CD14-positive monocyte (primary cell): ENCODE measurements around the gene CST7. TPM values are rescaled to one million over a fixed set of nuclear protein-coding genes. Genes with fewer than 3 reads are reported as not detected.

Source experiments
- DNase-seq, 3 donors: peaks; one replicate each; pipeline ENCODE4 v3.0.0-alpha.2; 2011 to 2022
- H2AFZ ChIP-seq: 2 replicates; pipeline ENCODE4 v1.6.0; 2012; ENCODE audit warnings: mild to moderate bottlenecking, low read depth, low read length, inconsistent platforms; ENCODE audit not compliant: insufficient read depth, poor library complexity, severe bottlenecking
- H3K27ac ChIP-seq, 2 donors: 1 replicate in 1 of 2; 2 replicates in 1 of 2; pipeline ENCODE4 v1.5.1; 2012 to 2013; ENCODE audit warnings: low read length in 2 of 2, control low read depth in 1 of 2, inconsistent platforms in 1 of 2, low read depth in 1 of 2, mild to moderate bottlenecking in 1 of 2
- H3K27me3 ChIP-seq, 2 donors: one replicate each; pipeline versions ENCODE4 v1.6.0 to v1.6.1; 2011 to 2013; ENCODE audit warnings: low read length in 2 of 2; ENCODE audit not compliant: control insufficient read depth in 2 of 2, insufficient read depth in 2 of 2
- H3K36me3 ChIP-seq, 2 donors: replicated peaks in 1 of 2; 1 replicate in 1 of 2; 2 replicates in 1 of 2; pipeline versions ENCODE4 v1.5.1 to v1.6.1; 2012 to 2013; ENCODE audit warnings: low read length in 2 of 2, control low read depth in 1 of 2, inconsistent platforms in 1 of 2, mild to moderate bottlenecking in 1 of 2; ENCODE audit not compliant: insufficient read depth in 2 of 2, control insufficient read depth in 1 of 2
- H3K4me1 ChIP-seq, 2 donors: 1 replicate in 1 of 2; 2 replicates in 1 of 2; pipeline versions ENCODE4 v1.5.1 to v1.6.1; 2012 to 2013; ENCODE audit warnings: low read length in 2 of 2, control low read depth in 1 of 2, inconsistent platforms in 1 of 2, mild to moderate bottlenecking in 1 of 2, moderate library complexity in 1 of 2; ENCODE audit not compliant: insufficient read depth in 2 of 2, control insufficient read depth in 1 of 2
- H3K4me2 ChIP-seq: replicated peaks from 2 replicates; pipeline ENCODE3; 2012; ENCODE audit warnings: low read length, moderate library complexity, mild to moderate bottlenecking; ENCODE audit not compliant: poor library complexity, severe bottlenecking; ENCODE audit errors: extremely low read depth
- H3K4me3 ChIP-seq, 3 experiments: fragments of 200-600 bp in 1 of 3; sonication (generic) in 1 of 3; replicated peaks in 1 of 3; 1 replicate in 2 of 3; 2 replicates in 1 of 3; pipeline ENCODE4 v1.5.1; 2011 to 2013; ENCODE audit warnings: low read length in 3 of 3, mild to moderate bottlenecking in 3 of 3, control low read depth in 2 of 3, low read depth in 2 of 3, inconsistent platforms in 1 of 3, moderate library complexity in 1 of 3
- H3K79me2 ChIP-seq: 2 replicates; pipeline ENCODE4 v1.6.0; 2012; ENCODE audit warnings: mild to moderate bottlenecking, control low read depth, inconsistent platforms, low read length, moderate library complexity; ENCODE audit not compliant: insufficient read depth
- H3K9ac ChIP-seq: 2 replicates; pipeline ENCODE4 v1.6.0; 2017; ENCODE audit warnings: low read length, mild to moderate bottlenecking; ENCODE audit not compliant: insufficient read depth, poor library complexity, severe bottlenecking
- H3K9me3 ChIP-seq, 2 donors: replicated peaks in 1 of 2; 1 replicate in 1 of 2; 2 replicates in 1 of 2; pipeline versions ENCODE4 v1.5.1 to v1.6.1; 2012 to 2013; ENCODE audit warnings: low read length in 2 of 2, control low read depth in 1 of 2; ENCODE audit not compliant: control insufficient read depth in 1 of 2, insufficient read depth in 1 of 2
- H4K20me1 ChIP-seq: 2 replicates; pipeline ENCODE4 v1.6.0; 2012; ENCODE audit warnings: mild to moderate bottlenecking, low read length, control low read depth, moderate library complexity; ENCODE audit not compliant: insufficient read depth
- H3K27ac Mint-ChIP-seq, 7 donors: one replicate each; pipeline ENCODE4 v1.8.0; 2020; ENCODE audit warnings: mild to moderate bottlenecking in 7 of 7, mixed read lengths in 7 of 7, moderate library complexity in 6 of 7, inconsistent platforms in 2 of 7
- H3K27me3 Mint-ChIP-seq, 3 donors: one replicate each; pipeline ENCODE4 v1.8.0; 2021 to 2022; ENCODE audit warnings: low read depth in 3 of 3, mild to moderate bottlenecking in 3 of 3, mixed read lengths in 3 of 3, moderate library complexity in 3 of 3, inconsistent platforms in 1 of 3
- H3K36me3 Mint-ChIP-seq, 2 donors: one replicate each; pipeline ENCODE4 v1.8.0; 2020; ENCODE audit warnings: mixed read lengths in 2 of 2, inconsistent platforms in 1 of 2, mild to moderate bottlenecking in 1 of 2
- H3K4me1 Mint-ChIP-seq: one replicate; pipeline ENCODE4 v1.8.0; 2020; ENCODE audit warnings: mild to moderate bottlenecking, mixed read lengths
- H3K4me3 Mint-ChIP-seq, 2 donors: one replicate each; pipeline ENCODE4 v1.8.0; 2020; ENCODE audit warnings: mild to moderate bottlenecking in 2 of 2, mixed read lengths in 2 of 2, moderate library complexity in 1 of 2
- H3K9me3 Mint-ChIP-seq, 7 donors: one replicate each; pipeline ENCODE4 v1.8.0; 2020 to 2022; ENCODE audit warnings: mixed read lengths in 7 of 7, mild to moderate bottlenecking in 6 of 7, moderate library complexity in 6 of 7, inconsistent platforms in 2 of 7
- WGBS: methylation state at CpG from one replicate; pipeline ENCODE4 v1.1.5; 2013; ENCODE audit warnings: missing lambda C conversion rate; ENCODE audit not compliant: insufficient coverage; 5-methylcytosine and 5-hydroxymethylcytosine counted together
- intact Hi-C, 2 donors: fragments of 100-400 bp; cut with micrococcal nuclease; formaldehyde crosslinking; loops; one replicate each; pipeline versions ENCODE4 v1.15.0 to v1.15.1; 2023
- polyA plus RNA-seq, 3 donors: library from polyadenylated mRNA; depleted of rRNA in 1 of 3; unstranded in 2 of 3; stranded (reverse) in 1 of 3; fragments of 300-500 nt in 2 of 3; fragments of >200 nt in 1 of 3; fragmentation: Illumina TruSeq in 2 of 3; gene quantifications; 1 replicate in 2 of 3; 2 replicates in 1 of 3; pipeline ENCODE4 v1.2.3, GENCODE V29; 2012 to 2021
- TF ChIP-seq, protein P1 (sequence below): fragments of 200-600 bp; IDR thresholded peaks from one replicate; pipeline ENCODE4 v1.8.0; 2022; ENCODE audit warnings: antibody characterized with exemption, mild to moderate bottlenecking

Gene CST7
- polyA plus RNA-seq, 3 donors, result 1.2 to 3.2 (median 1.8) TPM

DNA sequence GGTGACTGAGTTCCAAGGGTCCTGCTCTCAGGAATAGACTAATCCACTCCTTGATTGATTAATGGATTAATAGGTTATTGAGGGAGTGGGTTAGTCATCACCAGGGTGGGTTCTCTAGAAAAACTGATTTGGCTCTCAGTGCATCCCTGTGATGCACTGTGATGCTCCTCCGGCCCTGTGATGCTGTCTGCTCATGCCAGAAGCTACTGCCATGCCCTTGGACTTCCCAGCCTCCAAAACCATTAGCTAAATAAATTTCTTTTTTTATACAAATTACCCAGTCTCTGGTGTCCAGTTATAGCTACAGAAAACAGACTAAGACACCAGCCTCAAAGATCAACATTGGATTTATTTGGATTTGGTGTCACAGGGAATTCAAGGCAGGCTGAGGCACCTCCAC, 40.4 kb upstream of the CST7 start:
- H3K9me3 Mint-ChIP-seq, result peaks cover 2 to 23% (median 13%) of the 10 kb centered on the region in 7 donors
- peaks cover 16 to 21% of the 10 kb centered on the region in 2 donors for H3K9me3 ChIP-seq
- H3K4me2 ChIP-seq, result no peak overlapping the region
- no peak overlapping the region for H3K27ac ChIP-seq
- H3K4me3 Mint-ChIP-seq, result no peak overlapping the region
- no peak for DNase-seq
- no peak overlapping the region for H3K9ac ChIP-seq
- H3K4me1 ChIP-seq, result no peaks in the 10 kb centered on the region
- intact Hi-C loops, result no loop called here
- 100% methylated on average over 1 of the region's 1 CpG for WGBS
- peaks cover 0 to 1% (median 1%) of the 10 kb centered on the region in 3 donors for H3K27me3 Mint-ChIP-seq
- H3K79me2 ChIP-seq, result no peaks in the 10 kb centered on the region
- no peaks in the 10 kb centered on the region for H3K4me1 Mint-ChIP-seq
- TF ChIP-seq, protein P1, sequence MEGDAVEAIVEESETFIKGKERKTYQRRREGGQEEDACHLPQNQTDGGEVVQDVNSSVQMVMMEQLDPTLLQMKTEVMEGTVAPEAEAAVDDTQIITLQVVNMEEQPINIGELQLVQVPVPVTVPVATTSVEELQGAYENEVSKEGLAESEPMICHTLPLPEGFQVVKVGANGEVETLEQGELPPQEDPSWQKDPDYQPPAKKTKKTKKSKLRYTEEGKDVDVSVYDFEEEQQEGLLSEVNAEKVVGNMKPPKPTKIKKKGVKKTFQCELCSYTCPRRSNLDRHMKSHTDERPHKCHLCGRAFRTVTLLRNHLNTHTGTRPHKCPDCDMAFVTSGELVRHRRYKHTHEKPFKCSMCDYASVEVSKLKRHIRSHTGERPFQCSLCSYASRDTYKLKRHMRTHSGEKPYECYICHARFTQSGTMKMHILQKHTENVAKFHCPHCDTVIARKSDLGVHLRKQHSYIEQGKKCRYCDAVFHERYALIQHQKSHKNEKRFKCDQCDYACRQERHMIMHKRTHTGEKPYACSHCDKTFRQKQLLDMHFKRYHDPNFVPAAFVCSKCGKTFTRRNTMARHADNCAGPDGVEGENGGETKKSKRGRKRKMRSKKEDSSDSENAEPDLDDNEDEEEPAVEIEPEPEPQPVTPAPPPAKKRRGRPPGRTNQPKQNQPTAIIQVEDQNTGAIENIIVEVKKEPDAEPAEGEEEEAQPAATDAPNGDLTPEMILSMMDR, result no peak
- no peak overlapping the region for H2AFZ ChIP-seq
- no peaks in the 10 kb centered on the region for H3K27me3 ChIP-seq
- H3K36me3 Mint-ChIP-seq, result no peaks in the 10 kb centered on the region
- no peak overlapping the region for H3K4me3 ChIP-seq
- H3K36me3 ChIP-seq, result no peaks in the 10 kb centered on the region
- H4K20me1 ChIP-seq, result no peaks in the 10 kb centered on the region
- no peak overlapping the region for H3K27ac Mint-ChIP-seq

DNA sequence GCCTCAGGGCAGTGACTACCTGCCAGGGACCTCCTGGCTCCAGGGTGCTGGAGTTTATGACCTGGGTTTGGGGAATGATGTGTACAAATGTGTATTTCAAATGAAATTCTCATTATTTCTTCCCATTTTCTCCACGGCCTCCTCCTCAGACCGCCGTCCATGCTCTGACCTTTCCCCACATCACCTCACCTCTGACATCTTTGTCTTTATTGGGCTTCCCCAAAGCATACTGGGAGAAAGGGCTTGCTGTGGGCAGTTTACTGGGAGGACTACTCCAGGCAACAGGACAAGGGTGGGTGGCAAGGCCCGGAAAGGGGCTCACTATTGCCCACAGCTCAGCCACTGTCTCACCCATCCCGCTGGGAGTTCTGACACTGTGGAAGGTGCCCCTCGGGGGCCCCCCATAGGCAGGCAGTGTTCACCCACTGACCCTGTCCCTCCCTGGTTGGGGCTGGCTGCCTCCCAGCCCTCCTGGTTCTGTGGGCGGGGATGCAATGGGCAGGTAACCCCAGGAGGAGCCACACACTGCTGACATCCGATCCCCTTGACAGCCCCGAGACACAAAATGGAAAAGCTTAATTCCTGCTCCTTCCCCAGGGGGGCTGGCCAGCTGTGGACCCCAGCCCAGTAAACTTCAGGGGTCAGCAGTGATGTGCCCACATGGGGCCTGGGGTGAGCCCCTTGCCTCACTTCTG, 39.8 kb upstream of the CST7 start:
- Histone ChIP-seq H3K9me3 (peaks cover 16 to 21% of the 10 kb centered on the region in 2 donors), H3K4me2 (no peak overlapping the region), H3K4me1 (no peaks in the 10 kb centered on the region), H3K36me3 (no peaks in the 10 kb centered on the region), H4K20me1 (no peaks in the 10 kb centered on the region), H2AFZ (no peak overlapping the region), H3K79me2 (no peaks in the 10 kb centered on the region), H3K27ac (no peak overlapping the region), H3K27me3 (no peaks in the 10 kb centered on the region), H3K9ac (no peak overlapping the region), H3K4me3 (no peak overlapping the region)
- H3K27ac Mint-ChIP-seq, result no peak overlapping the region
- TF ChIP-seq, protein P1, result no peak
- intact Hi-C loops, result no loop called here
- H3K4me1 Mint-ChIP-seq, result no peaks in the 10 kb centered on the region
- peaks cover 2 to 23% (median 13%) of the 10 kb centered on the region in 7 donors for H3K9me3 Mint-ChIP-seq
- no peak overlapping the region for H3K4me3 Mint-ChIP-seq
- WGBS, result 88% methylated on average over 6 of the region's 9 CpGs
- no peak for DNase-seq
- peaks cover 0 to 1% (median 1%) of the 10 kb centered on the region in 3 donors for H3K27me3 Mint-ChIP-seq
- no peaks in the 10 kb centered on the region for H3K36me3 Mint-ChIP-seq
